Lower leg skin (tissue), 3 donors: ENCODE measurements around the gene MRGPRG.
"Not testable (repeated sequence)": the region's sequence is repeated elsewhere in the genome, so short reads cannot be mapped to it uniquely, and the experiment has no call there.

Experiments used
- CTCF ChIP-seq, 3 donors: fragments of 450-650 bp; IDR thresholded peaks; one replicate each; pipeline ENCODE4 v1.5.1; 2016; ENCODE audit warnings: antibody characterized with exemption in 3 of 3, mild to moderate bottlenecking in 3 of 3, moderate library complexity in 2 of 3
- POLR2A ChIP-seq, 2 donors: fragments of 450-650 bp; IDR thresholded peaks; one replicate each; pipeline ENCODE4 v1.6.1; 2016 to 2017; ENCODE audit warnings: antibody characterized with exemption in 2 of 2, mild to moderate bottlenecking in 1 of 2, moderate library complexity in 1 of 2

- not testable (repeated sequence) for TF ChIP-seq CTCF, POLR2A (IDR thresholded peaks at IDR 0.05)
Measured at GRCh38 chr11:3168742-3169254, 49.8 kb downstream of the MRGPRG start.
